HEK293 (cell line): Measurements from ENCODE around the gene IFT52.
A peak's percentile ranks its signal among the peaks of the same experiment; 100 is the strongest.

Experiments used
- IKZF3 ChIP-seq: fragments of 450-650 bp; IDR thresholded peaks from 2 replicates; pipeline ENCODE4 v1.5.0; 2018; ENCODE audit warnings: missing biosample characterization, mild to moderate bottlenecking, missing genetic modification characterization, moderate library complexity
- KLF7 ChIP-seq: fragments of 450-650 bp; formaldehyde crosslinking; IDR thresholded peaks from 2 replicates; pipeline ENCODE4 v1.5.1; 2016; ENCODE audit warnings: missing biosample characterization, missing genetic modification characterization, borderline replicate concordance
- KLF8 ChIP-seq: fragments of 450-650 bp; formaldehyde crosslinking; IDR thresholded peaks from 2 replicates; pipeline ENCODE4 v1.5.1; 2016; ENCODE audit warnings: missing biosample characterization, missing genetic modification characterization
- MEIS1 ChIP-seq: sonication (generic); formaldehyde crosslinking; IDR thresholded peaks from 2 replicates; pipeline ENCODE4 v1.8.1; 2022; ENCODE audit warnings: missing genetic modification reagents, mild to moderate bottlenecking, borderline replicate concordance
- TCF7L2 ChIP-seq: IDR thresholded peaks from 2 replicates; pipeline ENCODE4 v1.6.1; 2011; ENCODE audit warnings: low read depth, mild to moderate bottlenecking, inconsistent platforms, low read length, moderate library complexity, borderline replicate concordance
- ZBTB10 ChIP-seq: fragments of 450-650 bp; formaldehyde crosslinking; IDR thresholded peaks from 2 replicates; pipeline ENCODE4 v1.5.1; 2016; ENCODE audit warnings: missing biosample characterization, missing genetic modification characterization
- ZBTB26 ChIP-seq: fragments of 450-650 bp; formaldehyde crosslinking; optimal IDR thresholded peaks from 2 replicates; pipeline ENCODE3; 2016; ENCODE audit warnings: missing biosample characterization, mild to moderate bottlenecking, missing genetic modification characterization
- ZFP3 ChIP-seq: fragments of 450-650 bp; formaldehyde crosslinking; IDR thresholded peaks from 2 replicates; pipeline ENCODE4 v1.5.1; 2016; ENCODE audit warnings: low read depth, missing biosample characterization, missing genetic modification characterization
- ZNF121 ChIP-seq: fragments of 450-650 bp; formaldehyde crosslinking; IDR thresholded peaks from 2 replicates; pipeline ENCODE4 v1.5.1; 2016; ENCODE audit warnings: missing biosample characterization, missing genetic modification characterization
- ZNF133 ChIP-seq: fragments of 450-650 bp; formaldehyde crosslinking; IDR thresholded peaks from 2 replicates; pipeline ENCODE4 v1.5.1; 2016; ENCODE audit warnings: missing biosample characterization, missing genetic modification characterization
- ZNF423 ChIP-seq: fragments of 450-650 bp; formaldehyde crosslinking; IDR thresholded peaks from 2 replicates; pipeline ENCODE4 v1.5.1; 2016; ENCODE audit warnings: missing biosample characterization, missing genetic modification characterization
- ZNF473 ChIP-seq: fragments of 450-650 bp; formaldehyde crosslinking; IDR thresholded peaks from 2 replicates; pipeline ENCODE4 v1.5.1; 2017; ENCODE audit warnings: missing biosample characterization, missing genetic modification characterization
- ZNF544 ChIP-seq: fragments of 450-650 bp; formaldehyde crosslinking; IDR thresholded peaks from 2 replicates; pipeline ENCODE4 v1.5.0; 2017; ENCODE audit warnings: missing biosample characterization, missing genetic modification characterization
- ZNF555 ChIP-seq: fragments of 450-650 bp; formaldehyde crosslinking; conservative IDR thresholded peaks from 2 replicates; pipeline ENCODE4 v1.5.1; 2017; ENCODE audit warnings: missing biosample characterization, mild to moderate bottlenecking, missing genetic modification characterization, inconsistent platforms
- ZNF561 ChIP-seq: fragments of 450-650 bp; IDR thresholded peaks from 2 replicates; pipeline ENCODE4 v1.5.1; 2018; ENCODE audit warnings: missing biosample characterization, missing genetic modification characterization, borderline replicate concordance
- ZNF571 ChIP-seq: fragments of 450-650 bp; formaldehyde crosslinking; IDR thresholded peaks from 2 replicates; pipeline ENCODE4 v1.5.0; 2017; ENCODE audit warnings: missing biosample characterization, missing genetic modification characterization
- ZNF585B ChIP-seq: fragments of 450-650 bp; formaldehyde crosslinking; IDR thresholded peaks from 2 replicates; pipeline ENCODE4 v1.5.1; 2016; ENCODE audit warnings: missing biosample characterization, missing genetic modification characterization
- ZNF596 ChIP-seq: fragments of 450-650 bp; IDR thresholded peaks from 2 replicates; pipeline ENCODE4 v1.5.0; 2018; ENCODE audit warnings: missing biosample characterization, mild to moderate bottlenecking, missing genetic modification characterization, moderate library complexity
- ZNF621 ChIP-seq: fragments of 450-650 bp; formaldehyde crosslinking; IDR thresholded peaks from 2 replicates; pipeline ENCODE4 v1.5.1; 2017; ENCODE audit warnings: missing biosample characterization, missing genetic modification characterization
- ZNF777 ChIP-seq: fragments of 450-650 bp; formaldehyde crosslinking; IDR thresholded peaks from 2 replicates; pipeline ENCODE4 v1.5.1; 2017; ENCODE audit warnings: missing biosample characterization, missing genetic modification characterization, borderline replicate concordance
- ZNF843 ChIP-seq: fragments of 450-650 bp; formaldehyde crosslinking; IDR thresholded peaks from 2 replicates; pipeline ENCODE4 v1.5.1; 2016; ENCODE audit warnings: missing biosample characterization, missing genetic modification characterization
- ZSCAN5A ChIP-seq: fragments of 450-650 bp; formaldehyde crosslinking; IDR thresholded peaks from 2 replicates; pipeline ENCODE4 v1.5.1; 2016; ENCODE audit warnings: missing biosample characterization, missing genetic modification characterization
- TF ChIP-seq, protein P1 (sequence below): fragments of 450-650 bp; formaldehyde crosslinking; IDR thresholded peaks from 2 replicates; pipeline ENCODE4 v1.5.1; 2016; ENCODE audit warnings: missing biosample characterization, missing genetic modification characterization
- TF ChIP-seq, protein P2 (sequence below): fragments of 450-650 bp; formaldehyde crosslinking; IDR thresholded peaks from 2 replicates; pipeline ENCODE4 v1.5.1; 2016; ENCODE audit warnings: missing biosample characterization, missing genetic modification characterization
- TF ChIP-seq, protein P3 (sequence below): fragments of 450-650 bp; IDR thresholded peaks from 2 replicates; pipeline ENCODE4 v1.5.1; 2018; ENCODE audit warnings: missing biosample characterization, mild to moderate bottlenecking, missing genetic modification characterization
- TF ChIP-seq, protein P4 (sequence below): fragments of 450-650 bp; formaldehyde crosslinking; IDR thresholded peaks from 2 replicates; pipeline ENCODE4 v1.5.1; 2016; ENCODE audit warnings: missing biosample characterization, missing genetic modification characterization

IFT52 gene

GRCh38 chr20:43667341-43668132, 76.8 kb downstream of the IFT52 start (continued):
- TF ChIP-seq ZSCAN5A = no peak
- no peak for TF ChIP-seq ZNF555 (tag by site-specific recombination)
- TF ChIP-seq, protein P1, sequence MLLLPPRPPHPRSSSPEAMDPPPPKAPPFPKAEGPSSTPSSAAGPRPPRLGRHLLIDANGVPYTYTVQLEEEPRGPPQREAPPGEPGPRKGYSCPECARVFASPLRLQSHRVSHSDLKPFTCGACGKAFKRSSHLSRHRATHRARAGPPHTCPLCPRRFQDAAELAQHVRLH (tag by site-specific recombination) = no peak
- TF ChIP-seq, protein P2, sequence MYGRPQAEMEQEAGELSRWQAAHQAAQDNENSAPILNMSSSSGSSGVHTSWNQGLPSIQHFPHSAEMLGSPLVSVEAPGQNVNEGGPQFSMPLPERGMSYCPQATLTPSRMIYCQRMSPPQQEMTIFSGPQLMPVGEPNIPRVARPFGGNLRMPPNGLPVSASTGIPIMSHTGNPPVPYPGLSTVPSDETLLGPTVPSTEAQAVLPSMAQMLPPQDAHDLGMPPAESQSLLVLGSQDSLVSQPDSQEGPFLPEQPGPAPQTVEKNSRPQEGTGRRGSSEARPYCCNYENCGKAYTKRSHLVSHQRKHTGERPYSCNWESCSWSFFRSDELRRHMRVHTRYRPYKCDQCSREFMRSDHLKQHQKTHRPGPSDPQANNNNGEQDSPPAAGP (tag by site-specific recombination) = peak; percentile 85
- peak; percentile 84 for TF ChIP-seq KLF8 (tag by site-specific recombination)
- peak; percentile 64 for TF ChIP-seq ZBTB26 (tag by site-specific recombination)
- TF ChIP-seq ZNF133 = no peak
- TF ChIP-seq ZNF473 (tag by site-specific recombination) = no peak
- TF ChIP-seq ZNF423 (tag by site-specific recombination) = no peak; the same call in 1 of the 2 replicates
- no peak for TF ChIP-seq ZNF621 (tag by site-specific recombination)
- TF ChIP-seq MEIS1 (CRISPR knock-in tag) = no peak
- peak; percentile 34; the same call in 1 of the 2 replicates for TF ChIP-seq ZNF561 (tag by site-specific recombination)
- peak; percentile 37 for TF ChIP-seq IKZF3 (tag by site-specific recombination)
- peak; percentile 88 for TF ChIP-seq KLF7 (tag by site-specific recombination)
- TF ChIP-seq, protein P3, sequence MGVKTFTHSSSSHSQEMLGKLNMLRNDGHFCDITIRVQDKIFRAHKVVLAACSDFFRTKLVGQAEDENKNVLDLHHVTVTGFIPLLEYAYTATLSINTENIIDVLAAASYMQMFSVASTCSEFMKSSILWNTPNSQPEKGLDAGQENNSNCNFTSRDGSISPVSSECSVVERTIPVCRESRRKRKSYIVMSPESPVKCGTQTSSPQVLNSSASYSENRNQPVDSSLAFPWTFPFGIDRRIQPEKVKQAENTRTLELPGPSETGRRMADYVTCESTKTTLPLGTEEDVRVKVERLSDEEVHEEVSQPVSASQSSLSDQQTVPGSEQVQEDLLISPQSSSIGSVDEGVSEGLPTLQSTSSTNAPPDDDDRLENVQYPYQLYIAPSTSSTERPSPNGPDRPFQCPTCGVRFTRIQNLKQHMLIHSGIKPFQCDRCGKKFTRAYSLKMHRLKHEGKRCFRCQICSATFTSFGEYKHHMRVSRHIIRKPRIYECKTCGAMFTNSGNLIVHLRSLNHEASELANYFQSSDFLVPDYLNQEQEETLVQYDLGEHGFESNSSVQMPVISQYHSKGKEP (tag by site-specific recombination) = no peak
- TF ChIP-seq, protein P4, sequence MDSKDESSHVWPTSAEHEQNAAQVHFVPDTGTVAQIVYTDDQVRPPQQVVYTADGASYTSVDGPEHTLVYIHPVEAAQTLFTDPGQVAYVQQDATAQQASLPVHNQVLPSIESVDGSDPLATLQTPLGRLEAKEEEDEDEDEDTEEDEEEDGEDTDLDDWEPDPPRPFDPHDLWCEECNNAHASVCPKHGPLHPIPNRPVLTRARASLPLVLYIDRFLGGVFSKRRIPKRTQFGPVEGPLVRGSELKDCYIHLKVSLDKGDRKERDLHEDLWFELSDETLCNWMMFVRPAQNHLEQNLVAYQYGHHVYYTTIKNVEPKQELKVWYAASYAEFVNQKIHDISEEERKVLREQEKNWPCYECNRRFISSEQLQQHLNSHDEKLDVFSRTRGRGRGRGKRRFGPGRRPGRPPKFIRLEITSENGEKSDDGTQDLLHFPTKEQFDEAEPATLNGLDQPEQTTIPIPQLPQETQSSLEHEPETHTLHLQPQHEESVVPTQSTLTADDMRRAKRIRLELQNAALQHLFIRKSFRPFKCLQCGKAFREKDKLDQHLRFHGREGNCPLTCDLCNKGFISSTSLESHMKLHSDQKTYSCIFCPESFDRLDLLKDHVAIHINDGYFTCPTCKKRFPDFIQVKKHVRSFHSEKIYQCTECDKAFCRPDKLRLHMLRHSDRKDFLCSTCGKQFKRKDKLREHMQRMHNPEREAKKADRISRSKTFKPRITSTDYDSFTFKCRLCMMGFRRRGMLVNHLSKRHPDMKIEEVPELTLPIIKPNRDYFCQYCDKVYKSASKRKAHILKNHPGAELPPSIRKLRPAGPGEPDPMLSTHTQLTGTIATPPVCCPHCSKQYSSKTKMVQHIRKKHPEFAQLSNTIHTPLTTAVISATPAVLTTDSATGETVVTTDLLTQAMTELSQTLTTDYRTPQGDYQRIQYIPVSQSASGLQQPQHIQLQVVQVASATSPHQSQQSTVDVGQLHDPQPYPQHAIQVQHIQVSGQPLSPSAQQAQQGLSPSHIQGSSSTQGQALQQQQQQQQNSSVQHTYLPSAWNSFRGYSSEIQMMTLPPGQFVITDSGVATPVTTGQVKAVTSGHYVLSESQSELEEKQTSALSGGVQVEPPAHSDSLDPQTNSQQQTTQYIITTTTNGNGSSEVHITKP = peak; percentile 63; the same call in 1 of the 2 replicates
- no peak for TF ChIP-seq ZNF777 (tag by site-specific recombination)
- TF ChIP-seq ZFP3 (tag by site-specific recombination) = no peak
- no peak for TF ChIP-seq ZNF571 (tag by site-specific recombination)
- no peak; the same call in 1 of the 2 replicates for TF ChIP-seq ZNF596 (tag by site-specific recombination)
- TF ChIP-seq ZNF544 = no peak
- no peak for TF ChIP-seq ZNF121 (tag by site-specific recombination)
- peak; percentile 83 for TF ChIP-seq ZBTB10 (tag by site-specific recombination)
- 0 out of 2 replicates have a peak, but pooled peaks have one; percentile 25 for TF ChIP-seq ZNF843
- TF ChIP-seq ZNF585B (tag by site-specific recombination) = no peak
- no peak for TF ChIP-seq TCF7L2
